KMS-11 (cell line): Measurements from ENCODE around the gene ARHGDIA.

ENCODE experiments used
- H2AFZ ChIP-seq: fragments of 200-600 bp; sonication (generic); 2 replicates; pipeline ENCODE4 v1.6.1; 2016; ENCODE audit warnings: antibody characterized with exemption, mixed run types, low read depth
- H3K27ac ChIP-seq: fragments of 200-600 bp; sonication (generic); 2 replicates; pipeline ENCODE4 v1.6.1; 2016; ENCODE audit warnings: mild to moderate bottlenecking, mixed run types
- H3K27me3 ChIP-seq: fragments of 200-600 bp; sonication (generic); 2 replicates; pipeline ENCODE4 v1.6.1; 2017; ENCODE audit warnings: mild to moderate bottlenecking, low read depth, mixed run types, moderate library complexity; ENCODE audit not compliant: insufficient read depth
- H3K36me3 ChIP-seq: fragments of 200-600 bp; sonication (generic); 2 replicates; pipeline ENCODE4 v1.6.1; 2017; ENCODE audit warnings: mild to moderate bottlenecking, mixed run types; ENCODE audit not compliant: insufficient read depth
- H3K4me1 ChIP-seq: fragments of 200-600 bp; sonication (generic); 2 replicates; pipeline ENCODE4 v1.6.1; 2016; ENCODE audit warnings: mild to moderate bottlenecking, low read depth, mixed run types; ENCODE audit not compliant: poor library complexity, severe bottlenecking
- H3K4me2 ChIP-seq: fragments of 200-600 bp; sonication (generic); 2 replicates; pipeline ENCODE4 v1.7.0; 2016; ENCODE audit warnings: mild to moderate bottlenecking, mixed run types
- H3K4me3 ChIP-seq: fragments of 200-600 bp; sonication (generic); IDR thresholded peaks from 2 replicates; pipeline ENCODE4 v1.6.1; 2017; ENCODE audit warnings: low read depth, low read length, mixed read lengths; ENCODE audit not compliant: insufficient read depth
- H3K79me2 ChIP-seq: fragments of 200-600 bp; sonication (generic); 2 replicates; pipeline ENCODE4 v1.6.1; 2016; ENCODE audit warnings: low read depth, mixed run types; ENCODE audit not compliant: insufficient read depth
- H3K9ac ChIP-seq: fragments of 200-600 bp; sonication (generic); 2 replicates; pipeline ENCODE4 v1.6.1; 2016; ENCODE audit warnings: mild to moderate bottlenecking, mixed run types
- H4K20me1 ChIP-seq: fragments of 200-600 bp; sonication (generic); 2 replicates; pipeline ENCODE4 v1.6.1; 2016; ENCODE audit warnings: mild to moderate bottlenecking, mixed run types; ENCODE audit not compliant: insufficient read depth
- TF ChIP-seq, protein P1 (sequence below): fragments of 200-600 bp; sonication (generic); conservative IDR thresholded peaks from 2 replicates; pipeline ENCODE4 v1.6.1; 2017; ENCODE audit warnings: low read depth, mild to moderate bottlenecking, antibody characterized with exemption, low read length, moderate library complexity, mixed read lengths

Gene ARHGDIA

DNA sequence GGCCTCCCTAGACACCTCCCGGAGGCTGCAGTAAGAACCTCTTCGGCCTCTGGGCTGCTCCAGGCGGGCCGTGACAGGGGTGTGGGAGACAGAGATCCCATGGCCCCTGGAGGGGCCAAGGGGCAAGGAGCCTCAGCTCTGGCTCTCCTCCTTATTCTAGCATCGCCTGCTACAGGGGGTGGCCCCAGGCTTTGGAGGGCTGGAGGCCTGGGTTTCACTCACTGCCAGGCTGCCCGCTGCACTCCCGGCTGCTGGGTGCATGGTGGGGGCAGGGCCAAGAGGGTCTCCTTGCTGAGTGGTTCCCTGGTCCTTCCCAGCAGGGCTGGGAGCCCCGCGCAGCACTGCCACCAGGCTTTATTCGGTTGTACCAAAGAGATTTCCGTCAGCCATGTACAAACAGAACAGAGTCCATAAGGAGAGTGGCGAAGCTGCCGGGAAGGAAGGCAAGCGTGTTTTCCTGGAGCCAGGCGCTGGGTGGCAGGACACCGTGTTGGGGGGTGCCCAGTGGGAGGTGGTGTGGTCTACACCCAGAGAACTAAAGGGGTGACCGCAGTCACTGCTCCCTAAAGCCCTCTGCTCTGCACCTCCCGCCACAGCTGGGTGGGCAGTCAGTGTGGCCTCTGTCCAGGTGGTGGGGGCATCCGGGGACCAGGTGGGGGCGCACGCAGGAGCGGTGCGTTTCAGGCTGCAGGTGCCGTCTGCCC is 32.9 kb upstream of the ARHGDIA start:
- Histone ChIP-seq H3K4me3 (no peak overlapping the region), H3K79me2 (no peaks in the 10 kb centered on the region), H3K27ac (no peak overlapping the region), H3K27me3 (no peaks in the 10 kb centered on the region), H3K36me3 (no peaks in the 10 kb centered on the region), H3K9ac (no peak overlapping the region), H4K20me1 (no peaks in the 10 kb centered on the region), H3K4me1 (no peaks in the 10 kb centered on the region), H3K4me2 (no peak overlapping the region), H2AFZ (no peak overlapping the region)
- TF ChIP-seq, protein P1, sequence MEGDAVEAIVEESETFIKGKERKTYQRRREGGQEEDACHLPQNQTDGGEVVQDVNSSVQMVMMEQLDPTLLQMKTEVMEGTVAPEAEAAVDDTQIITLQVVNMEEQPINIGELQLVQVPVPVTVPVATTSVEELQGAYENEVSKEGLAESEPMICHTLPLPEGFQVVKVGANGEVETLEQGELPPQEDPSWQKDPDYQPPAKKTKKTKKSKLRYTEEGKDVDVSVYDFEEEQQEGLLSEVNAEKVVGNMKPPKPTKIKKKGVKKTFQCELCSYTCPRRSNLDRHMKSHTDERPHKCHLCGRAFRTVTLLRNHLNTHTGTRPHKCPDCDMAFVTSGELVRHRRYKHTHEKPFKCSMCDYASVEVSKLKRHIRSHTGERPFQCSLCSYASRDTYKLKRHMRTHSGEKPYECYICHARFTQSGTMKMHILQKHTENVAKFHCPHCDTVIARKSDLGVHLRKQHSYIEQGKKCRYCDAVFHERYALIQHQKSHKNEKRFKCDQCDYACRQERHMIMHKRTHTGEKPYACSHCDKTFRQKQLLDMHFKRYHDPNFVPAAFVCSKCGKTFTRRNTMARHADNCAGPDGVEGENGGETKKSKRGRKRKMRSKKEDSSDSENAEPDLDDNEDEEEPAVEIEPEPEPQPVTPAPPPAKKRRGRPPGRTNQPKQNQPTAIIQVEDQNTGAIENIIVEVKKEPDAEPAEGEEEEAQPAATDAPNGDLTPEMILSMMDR = no peak

DNA sequence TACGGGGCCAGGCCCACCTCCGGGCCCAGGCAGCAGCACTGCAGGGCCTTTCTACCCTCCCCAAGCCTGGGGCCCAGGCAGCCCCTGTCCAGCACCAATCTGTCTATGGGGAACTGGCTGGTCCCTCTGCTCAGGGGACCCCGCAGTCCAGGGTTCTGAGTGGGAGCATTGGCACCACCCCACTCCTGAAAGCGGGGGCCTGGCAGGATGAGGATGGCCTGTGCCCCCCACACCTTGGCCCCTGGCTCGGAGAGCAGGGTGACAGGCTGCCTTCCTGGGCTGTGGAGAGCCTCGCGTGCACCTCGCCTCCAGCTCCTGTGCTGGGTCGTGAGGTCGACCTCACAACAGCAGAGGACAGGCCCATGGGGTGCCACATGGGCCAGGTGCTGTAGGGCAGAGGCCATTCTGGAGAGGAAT is 32.3 kb upstream of the ARHGDIA start:
- TF ChIP-seq, protein P1 = no peak
- H3K27ac ChIP-seq = no peak overlapping the region
- no peaks in the 10 kb centered on the region for H3K4me1 ChIP-seq
- H3K79me2 ChIP-seq = no peaks in the 10 kb centered on the region
- no peaks in the 10 kb centered on the region for H3K27me3 ChIP-seq
- no peak overlapping the region for H3K4me3 ChIP-seq
- H3K4me2 ChIP-seq = no peak overlapping the region
- no peaks in the 10 kb centered on the region for H3K36me3 ChIP-seq
- H2AFZ ChIP-seq = no peak overlapping the region
- no peaks in the 10 kb centered on the region for H4K20me1 ChIP-seq
- no peak overlapping the region for H3K9ac ChIP-seq

DNA sequence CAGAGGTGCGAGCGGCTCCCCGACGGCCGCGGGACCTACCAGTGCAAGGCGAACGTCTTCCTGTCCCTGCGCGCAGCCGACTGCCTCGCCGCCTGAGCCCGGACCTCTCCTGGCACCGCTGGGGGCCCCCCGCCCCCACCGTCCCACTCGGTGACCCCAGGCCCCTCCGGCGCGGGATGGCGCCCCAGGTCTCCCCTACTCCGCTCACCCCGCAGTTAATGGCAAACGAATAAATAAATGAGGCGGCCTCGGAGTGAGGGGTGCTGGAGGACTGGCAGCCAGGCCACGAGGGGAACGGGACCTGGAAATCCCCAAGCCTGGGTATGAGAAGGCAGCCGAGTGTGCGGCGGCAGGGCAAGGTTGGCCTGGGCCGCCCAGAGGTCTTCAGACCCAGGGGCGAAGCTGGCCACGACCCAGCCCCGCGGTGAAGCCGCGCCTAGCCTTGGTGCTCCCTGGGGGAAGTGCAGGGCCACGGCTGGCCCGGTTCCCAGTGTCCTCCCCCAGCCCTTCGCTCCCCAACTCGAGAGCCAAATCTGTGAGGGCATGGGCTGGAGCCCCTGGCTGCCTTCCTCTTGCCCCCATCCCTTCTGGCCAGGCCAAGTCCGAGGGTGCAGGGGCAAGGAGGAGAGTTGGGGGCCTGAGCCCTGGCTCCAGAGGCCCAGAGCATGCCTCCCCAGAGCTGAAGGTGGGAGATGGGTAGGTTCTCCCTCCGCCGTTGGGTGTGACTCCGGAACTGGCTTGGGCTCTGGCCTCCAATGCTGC is 31.7 kb upstream of the ARHGDIA start:
- Histone ChIP-seq H3K27ac (no peak overlapping the region), H2AFZ (no peak overlapping the region), H3K4me1 (no peaks in the 10 kb centered on the region), H3K79me2 (no peaks in the 10 kb centered on the region), H3K4me3 (no peak overlapping the region), H3K36me3 (no peaks in the 10 kb centered on the region), H3K9ac (no peak overlapping the region), H4K20me1 (no peaks in the 10 kb centered on the region), H3K4me2 (no peak overlapping the region), H3K27me3 (no peaks in the 10 kb centered on the region)
- TF ChIP-seq, protein P1 = no peak

DNA sequence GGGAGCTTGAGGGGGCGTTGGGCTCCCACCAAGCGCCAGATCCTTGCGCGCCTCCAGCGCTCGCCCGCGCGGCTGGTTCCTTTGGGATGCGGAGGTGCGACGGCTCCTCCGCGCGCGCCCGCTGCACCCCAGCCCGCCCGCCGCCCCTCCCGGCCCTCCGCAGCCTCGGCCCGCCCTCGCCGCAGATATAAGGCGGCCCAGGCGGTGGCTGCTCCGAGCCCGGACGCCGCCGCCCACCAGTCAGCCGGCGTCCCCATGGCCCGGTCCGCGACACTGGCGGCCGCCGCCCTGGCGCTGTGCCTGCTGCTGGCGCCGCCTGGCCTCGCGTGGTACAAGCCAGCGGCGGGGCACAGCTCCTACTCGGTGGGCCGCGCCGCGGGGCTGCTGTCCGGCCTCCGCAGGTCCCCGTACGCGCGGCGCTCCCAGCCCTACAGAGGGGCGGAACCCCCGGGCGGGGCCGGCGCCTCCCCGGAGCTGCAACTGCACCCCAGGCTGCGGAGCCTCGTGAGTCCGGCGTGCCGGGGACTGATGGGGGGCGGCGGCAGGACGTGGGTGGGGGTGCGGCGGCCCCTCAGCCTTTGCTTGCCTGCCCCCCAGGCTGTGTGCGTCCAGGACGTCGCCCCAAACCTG is 31.0 kb upstream of the ARHGDIA start, which contains the start of gene NPB:
Gene NPB (plus strand): TSS at position 216 of the 630 bp plus-strand sequence. CDS start 40 bp downstream, at position 256.
- no peaks in the 10 kb centered on the region for H3K79me2 ChIP-seq
- H4K20me1 ChIP-seq = no peaks in the 10 kb centered on the region
- H3K9ac ChIP-seq = no peak within 1 kb of the TSS
- no peak within 1 kb of the TSS for H2AFZ ChIP-seq
- no peak within 1 kb of the TSS for H3K4me2 ChIP-seq
- H3K27me3 ChIP-seq = no peaks in the 10 kb centered on the region
- no peaks in the 10 kb centered on the region for H3K36me3 ChIP-seq
- H3K4me1 ChIP-seq = no peaks in the 10 kb centered on the region
- H3K4me3 ChIP-seq = no peak within 1 kb of the TSS
- TF ChIP-seq, protein P1 = no peak
- no peak within 1 kb of the TSS for H3K27ac ChIP-seq
